Measurements from ENCODE around the gene APP. TPM values are rescaled to one million over a fixed set of nuclear protein-coding genes. Genes with fewer than 3 reads are reported as not detected.

Gene APP
- total RNA-seq, 4 donors from 2014 or later, result 234 to 376 (median 343) TPM

- no peak for DNase-seq (ENCODE audit: low spot score in 2 of 2)
- Histone ChIP-seq H3K27me3 (no peaks in the 10 kb centered on the region), H3K36me3 (peaks cover 27% of the 10 kb centered on the region), H3K9me3 (no peaks in the 10 kb centered on the region), H3K4me3 (no peak overlapping the region), H3K4me1 (peaks cover 6% of the 10 kb centered on the region), H3K27ac (no peak overlapping the region)
- TF ChIP-seq POLR2A (IDR thresholded peaks at IDR 0.05), result no peak
- no peak for TF ChIP-seq EP300 (IDR thresholded peaks at IDR 0.05)
- no peak for TF ChIP-seq POLR2AphosphoS5 (IDR thresholded peaks at IDR 0.05)
- TF ChIP-seq CTCF (IDR thresholded peaks at IDR 0.05), result no peak
- 13% methylated on average over 1 of the region's 1 CpG for WGBS
Observed at GRCh38 chr21:25949701-25950100, 220.9 kb downstream of the APP start.

- Histone ChIP-seq H3K36me3 (peaks cover 8% of the 10 kb centered on the region), H3K27me3 (no peaks in the 10 kb centered on the region), H3K4me1 (no peaks in the 10 kb centered on the region), H3K9me3 (no peaks in the 10 kb centered on the region), H3K27ac (no peak overlapping the region), H3K4me3 (no peak overlapping the region)
- WGBS, result 48% methylated on average over 3 of the region's 3 CpGs
- DNase-seq (ENCODE audit: low spot score in 2 of 2), result no peak
- TF ChIP-seq POLR2AphosphoS5 (IDR thresholded peaks at IDR 0.05) (no peak), CTCF (IDR thresholded peaks at IDR 0.05) (no peak), EP300 (IDR thresholded peaks at IDR 0.05) (no peak), POLR2A (IDR thresholded peaks at IDR 0.05) (no peak)
Observed at GRCh38 chr21:25944672-25945213, 225.8 kb downstream of the APP start.

GRCh38 chr21:25944082-25944481, 226.5 kb downstream of the APP start:
- 76% methylated on average over 7 of the region's 7 CpGs for WGBS
- peaks cover 4% of the 10 kb centered on the region for H3K36me3 ChIP-seq
- TF ChIP-seq EP300 (IDR thresholded peaks at IDR 0.05) (no peak), POLR2AphosphoS5 (IDR thresholded peaks at IDR 0.05) (no peak), CTCF (IDR thresholded peaks at IDR 0.05) (no peak)
- no peaks in the 10 kb centered on the region for H3K9me3 ChIP-seq
- H3K27ac ChIP-seq, result no peak overlapping the region
- H3K4me1 ChIP-seq, result peaks cover 6% of the 10 kb centered on the region
- H3K4me3 ChIP-seq, result no peak overlapping the region
- no peak for DNase-seq (ENCODE audit: low spot score in 2 of 2)
- H3K27me3 ChIP-seq, result no peaks in the 10 kb centered on the region

- no peak overlapping the region for H3K4me3 ChIP-seq
- peaks cover 4% of the 10 kb centered on the region for H3K36me3 ChIP-seq
- no peak for TF ChIP-seq CTCF (IDR thresholded peaks at IDR 0.05)
- TF ChIP-seq POLR2A (IDR thresholded peaks at IDR 0.05), result no peak
- no peak for TF ChIP-seq EP300 (IDR thresholded peaks at IDR 0.05)
- TF ChIP-seq POLR2AphosphoS5 (IDR thresholded peaks at IDR 0.05), result no peak
- H3K4me1 ChIP-seq, result peaks cover 18% of the 10 kb centered on the region
- 86% methylated on average over 9 of the region's 9 CpGs for WGBS
- H3K27ac ChIP-seq, result no peak overlapping the region
- no peaks in the 10 kb centered on the region for H3K9me3 ChIP-seq
- H3K27me3 ChIP-seq, result no peaks in the 10 kb centered on the region
- DNase-seq (ENCODE audit: low spot score in 2 of 2), result no peak
Observed at GRCh38 chr21:25942135-25942534, 228.4 kb downstream of the APP start.

- DNase-seq (ENCODE audit: low spot score in 2 of 2), result no peak
- H3K4me3 ChIP-seq, result no peak overlapping the region
- H3K27me3 ChIP-seq, result no peaks in the 10 kb centered on the region
- no peak overlapping the region for H3K27ac ChIP-seq
- 18% methylated on average over 1 of the region's 1 CpG for WGBS
- no peaks in the 10 kb centered on the region for H3K9me3 ChIP-seq
- H3K4me1 ChIP-seq, result peaks cover 28% of the 10 kb centered on the region
- H3K36me3 ChIP-seq, result no peaks in the 10 kb centered on the region
- TF ChIP-seq CTCF (IDR thresholded peaks at IDR 0.05), result no peak
- no peak for TF ChIP-seq POLR2A (IDR thresholded peaks at IDR 0.05)
- no peak for TF ChIP-seq POLR2AphosphoS5 (IDR thresholded peaks at IDR 0.05)
- TF ChIP-seq EP300 (IDR thresholded peaks at IDR 0.05), result no peak
Observed at GRCh38 chr21:25939396-25939761, 231.2 kb downstream of the APP start.
